ENCODE results near the gene FRY. TPM values are rescaled to one million over a fixed set of nuclear protein-coding genes. Genes with fewer than 3 reads are reported as not detected.

FRY gene
- total and polyA plus RNA-seq, 4 donors: 6.2 to 31.2 (median 12.7) TPM

DNA sequence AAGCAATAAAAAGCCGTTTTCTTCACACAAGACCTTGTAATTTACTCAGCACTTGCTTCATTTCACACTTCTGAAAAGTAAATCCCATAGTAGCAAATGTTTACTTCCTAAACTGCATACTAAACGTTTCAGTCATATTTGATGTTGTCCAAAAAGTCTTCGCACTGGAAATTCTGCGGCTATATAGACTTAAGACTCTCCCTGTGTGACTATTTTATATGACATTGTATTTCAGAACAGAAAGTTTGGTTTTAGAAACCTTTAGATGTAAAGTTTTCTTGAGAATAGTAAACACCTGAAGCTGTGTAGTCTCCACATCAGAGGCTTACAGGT lies 254.0 kb downstream of the FRY start:
- 68% methylated on average over 4 of the region's 4 CpGs for WGBS
- no peak for DNase-seq (ENCODE audit: low spot score)
- Histone ChIP-seq H3K9me3 (ENCODE audit: control insufficient read depth in 4 of 4, low read length in 3 of 4) (no peaks in the 10 kb centered on the region), H3K4me3 (ENCODE audit: low read depth in 1 of 3, low read length in 3 of 3) (no peak overlapping the region), H3K27me3 (ENCODE audit: control insufficient read depth in 4 of 4, insufficient read depth in 4 of 4, low read length in 3 of 4) (no peaks in the 10 kb centered on the region), H3K36me3 (ENCODE audit: control insufficient read depth in 4 of 4, insufficient read depth in 3 of 4, low read depth in 1 of 4, low read length in 3 of 4) (peaks cover 0 to 14% (median 6%) of the 10 kb centered on the region in 4 donors), H3K27ac (ENCODE audit: low read depth in 1 of 2, low read length in 2 of 2) (no peak overlapping the region), H3K4me1 (ENCODE audit: control insufficient read depth in 4 of 4, insufficient read depth in 4 of 4, low read length in 3 of 4) (peaks cover 0 to 3% (median 0%) of the 10 kb centered on the region in 4 donors), H3K9ac (ENCODE audit: low read depth in 1 of 2, low read length in 2 of 2) (no peak overlapping the region)
- no peak for TF ChIP-seq HNF4A (conservative IDR thresholded peaks at IDR 0.05)

DNA sequence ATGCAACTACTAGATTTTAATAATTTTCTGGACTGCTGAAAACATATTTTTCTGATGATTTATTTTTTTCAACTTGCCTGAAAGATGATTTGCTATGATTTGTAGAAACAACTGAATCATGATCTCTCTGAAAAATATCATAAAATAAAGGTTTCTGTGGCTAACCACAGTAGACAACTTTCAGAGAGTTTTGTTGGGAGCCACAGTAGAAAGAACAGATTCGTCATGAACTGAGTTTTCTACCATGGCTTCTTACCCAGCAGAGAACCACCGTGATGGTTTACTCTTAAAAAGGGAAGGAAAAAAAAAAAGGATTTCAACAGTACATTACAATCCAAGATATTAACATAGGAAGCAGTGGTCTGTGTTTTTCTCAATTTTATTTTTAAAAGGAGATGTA lies 265.6 kb downstream of the FRY start:
- Histone ChIP-seq H3K9ac (ENCODE audit: low read depth in 1 of 2, low read length in 2 of 2) (no peak overlapping the region), H3K4me3 (ENCODE audit: low read depth in 1 of 3, low read length in 3 of 3) (no peak overlapping the region), H3K36me3 (ENCODE audit: control insufficient read depth in 4 of 4, insufficient read depth in 3 of 4, low read depth in 1 of 4, low read length in 3 of 4) (peaks cover 3 to 19% (median 7%) of the 10 kb centered on the region in 4 donors), H3K27me3 (ENCODE audit: control insufficient read depth in 4 of 4, insufficient read depth in 4 of 4, low read length in 3 of 4) (no peaks in the 10 kb centered on the region), H3K27ac (ENCODE audit: low read depth in 1 of 2, low read length in 2 of 2) (no peak overlapping the region), H3K4me1 (ENCODE audit: control insufficient read depth in 4 of 4, insufficient read depth in 4 of 4, low read length in 3 of 4) (peaks cover 2 to 9% (median 6%) of the 10 kb centered on the region in 4 donors), H3K9me3 (ENCODE audit: control insufficient read depth in 4 of 4, low read length in 3 of 4) (no peaks in the 10 kb centered on the region)
- DNase-seq (ENCODE audit: low spot score): no peak
- WGBS: 78% methylated on average over 2 of the region's 2 CpGs
- TF ChIP-seq GABPA (IDR thresholded peaks at IDR 0.05 in 1 of 2, conservative IDR thresholded peaks at IDR 0.05 in 1 of 2): no peak
- TF ChIP-seq, protein P1, sequence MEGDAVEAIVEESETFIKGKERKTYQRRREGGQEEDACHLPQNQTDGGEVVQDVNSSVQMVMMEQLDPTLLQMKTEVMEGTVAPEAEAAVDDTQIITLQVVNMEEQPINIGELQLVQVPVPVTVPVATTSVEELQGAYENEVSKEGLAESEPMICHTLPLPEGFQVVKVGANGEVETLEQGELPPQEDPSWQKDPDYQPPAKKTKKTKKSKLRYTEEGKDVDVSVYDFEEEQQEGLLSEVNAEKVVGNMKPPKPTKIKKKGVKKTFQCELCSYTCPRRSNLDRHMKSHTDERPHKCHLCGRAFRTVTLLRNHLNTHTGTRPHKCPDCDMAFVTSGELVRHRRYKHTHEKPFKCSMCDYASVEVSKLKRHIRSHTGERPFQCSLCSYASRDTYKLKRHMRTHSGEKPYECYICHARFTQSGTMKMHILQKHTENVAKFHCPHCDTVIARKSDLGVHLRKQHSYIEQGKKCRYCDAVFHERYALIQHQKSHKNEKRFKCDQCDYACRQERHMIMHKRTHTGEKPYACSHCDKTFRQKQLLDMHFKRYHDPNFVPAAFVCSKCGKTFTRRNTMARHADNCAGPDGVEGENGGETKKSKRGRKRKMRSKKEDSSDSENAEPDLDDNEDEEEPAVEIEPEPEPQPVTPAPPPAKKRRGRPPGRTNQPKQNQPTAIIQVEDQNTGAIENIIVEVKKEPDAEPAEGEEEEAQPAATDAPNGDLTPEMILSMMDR (IDR thresholded peaks at IDR 0.05; ENCODE audit: low read depth, low read length, missing input control): no peak
- no peak for TF ChIP-seq RAD21 (IDR thresholded peaks at IDR 0.05)
- no peak for TF ChIP-seq FOXA2 (IDR thresholded peaks at IDR 0.05)
- TF ChIP-seq FOXA1 (IDR thresholded peaks at IDR 0.05): no peak
- no peak for TF ChIP-seq TAF1 (conservative IDR thresholded peaks at IDR 0.05)
- no peak for TF ChIP-seq YY1 (IDR thresholded peaks at IDR 0.05)
- no peak for TF ChIP-seq JUND (IDR thresholded peaks at IDR 0.05)
- no peak for TF ChIP-seq EGR1 (IDR thresholded peaks at IDR 0.05; ENCODE audit: low read depth in 2 of 2)
- TF ChIP-seq, protein P2, sequence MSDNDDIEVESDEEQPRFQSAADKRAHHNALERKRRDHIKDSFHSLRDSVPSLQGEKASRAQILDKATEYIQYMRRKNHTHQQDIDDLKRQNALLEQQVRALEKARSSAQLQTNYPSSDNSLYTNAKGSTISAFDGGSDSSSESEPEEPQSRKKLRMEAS (IDR thresholded peaks at IDR 0.05): no peak
- no peak for TF ChIP-seq NR2F2 (IDR thresholded peaks at IDR 0.05)
- TF ChIP-seq HNF4G (IDR thresholded peaks at IDR 0.05): no peak
- TF ChIP-seq, protein P3, sequence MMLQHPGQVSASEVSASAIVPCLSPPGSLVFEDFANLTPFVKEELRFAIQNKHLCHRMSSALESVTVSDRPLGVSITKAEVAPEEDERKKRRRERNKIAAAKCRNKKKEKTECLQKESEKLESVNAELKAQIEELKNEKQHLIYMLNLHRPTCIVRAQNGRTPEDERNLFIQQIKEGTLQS (IDR thresholded peaks at IDR 0.05): no peak
- TF ChIP-seq, protein P4, sequence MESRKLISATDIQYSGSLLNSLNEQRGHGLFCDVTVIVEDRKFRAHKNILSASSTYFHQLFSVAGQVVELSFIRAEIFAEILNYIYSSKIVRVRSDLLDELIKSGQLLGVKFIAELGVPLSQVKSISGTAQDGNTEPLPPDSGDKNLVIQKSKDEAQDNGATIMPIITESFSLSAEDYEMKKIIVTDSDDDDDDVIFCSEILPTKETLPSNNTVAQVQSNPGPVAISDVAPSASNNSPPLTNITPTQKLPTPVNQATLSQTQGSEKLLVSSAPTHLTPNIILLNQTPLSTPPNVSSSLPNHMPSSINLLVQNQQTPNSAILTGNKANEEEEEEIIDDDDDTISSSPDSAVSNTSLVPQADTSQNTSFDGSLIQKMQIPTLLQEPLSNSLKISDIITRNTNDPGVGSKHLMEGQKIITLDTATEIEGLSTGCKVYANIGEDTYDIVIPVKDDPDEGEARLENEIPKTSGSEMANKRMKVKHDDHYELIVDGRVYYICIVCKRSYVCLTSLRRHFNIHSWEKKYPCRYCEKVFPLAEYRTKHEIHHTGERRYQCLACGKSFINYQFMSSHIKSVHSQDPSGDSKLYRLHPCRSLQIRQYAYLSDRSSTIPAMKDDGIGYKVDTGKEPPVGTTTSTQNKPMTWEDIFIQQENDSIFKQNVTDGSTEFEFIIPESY (IDR thresholded peaks at IDR 0.05): no peak
- no peak for TF ChIP-seq SP1 (IDR thresholded peaks at IDR 0.05)

DNA sequence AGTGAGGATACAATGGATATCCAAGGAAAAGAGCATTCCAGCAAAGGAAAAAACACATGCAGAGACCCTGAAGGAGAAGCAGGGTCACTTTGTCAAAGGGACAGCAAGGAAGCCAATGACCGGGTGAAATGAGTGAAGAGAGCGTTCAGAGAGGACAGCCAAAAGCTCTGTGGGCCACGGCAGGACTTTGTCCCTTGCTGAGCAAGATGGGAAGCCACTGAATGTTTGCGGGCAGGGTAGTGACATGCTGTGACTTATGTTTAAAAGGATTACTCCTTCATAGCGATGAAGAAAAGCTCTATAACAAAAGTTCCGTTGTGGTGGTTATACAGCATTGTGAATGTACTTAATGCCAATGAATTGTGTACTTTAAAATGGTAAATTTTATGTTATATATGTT lies 267.1 kb downstream of the FRY start:
- Histone ChIP-seq H3K9ac (ENCODE audit: low read depth in 1 of 2, low read length in 2 of 2) (no peak overlapping the region), H3K27me3 (ENCODE audit: control insufficient read depth in 4 of 4, insufficient read depth in 4 of 4, low read length in 3 of 4) (no peaks in the 10 kb centered on the region), H3K27ac (ENCODE audit: low read depth in 1 of 2, low read length in 2 of 2) (peak overlapping the region in 1 of 2 donors; percentile 35), H3K36me3 (ENCODE audit: control insufficient read depth in 4 of 4, insufficient read depth in 3 of 4, low read depth in 1 of 4, low read length in 3 of 4) (peaks cover 3 to 19% (median 7%) of the 10 kb centered on the region in 4 donors), H3K4me1 (ENCODE audit: control insufficient read depth in 4 of 4, insufficient read depth in 4 of 4, low read length in 3 of 4) (peaks cover 2 to 9% (median 6%) of the 10 kb centered on the region in 4 donors), H3K4me3 (ENCODE audit: low read depth in 1 of 3, low read length in 3 of 3) (no peak overlapping the region), H3K9me3 (ENCODE audit: control insufficient read depth in 4 of 4, low read length in 3 of 4) (no peaks in the 10 kb centered on the region)
- DNase-seq (ENCODE audit: low spot score): no peak
- WGBS: 46% methylated on average over 6 of the region's 6 CpGs
- TF ChIP-seq, protein P3 (IDR thresholded peaks at IDR 0.05): no peak
- TF ChIP-seq TAF1 (conservative IDR thresholded peaks at IDR 0.05) (no peak), FOXA1 (IDR thresholded peaks at IDR 0.05) (no peak), SP1 (IDR thresholded peaks at IDR 0.05) (peak; percentile 86), EGR1 (IDR thresholded peaks at IDR 0.05; ENCODE audit: low read depth in 2 of 2) (no peak), RAD21 (IDR thresholded peaks at IDR 0.05) (peak in 1 of 2 donors; percentile 38), GABPA (IDR thresholded peaks at IDR 0.05 in 1 of 2, conservative IDR thresholded peaks at IDR 0.05 in 1 of 2) (no peak), HNF4G (IDR thresholded peaks at IDR 0.05) (peak; percentile 72), YY1 (IDR thresholded peaks at IDR 0.05) (peak; percentile 74), HNF4A (conservative IDR thresholded peaks at IDR 0.05) (peak; percentile 92 to 94), NR2F2 (IDR thresholded peaks at IDR 0.05) (no peak), FOXA2 (IDR thresholded peaks at IDR 0.05) (no peak)
- TF ChIP-seq, protein P5, sequence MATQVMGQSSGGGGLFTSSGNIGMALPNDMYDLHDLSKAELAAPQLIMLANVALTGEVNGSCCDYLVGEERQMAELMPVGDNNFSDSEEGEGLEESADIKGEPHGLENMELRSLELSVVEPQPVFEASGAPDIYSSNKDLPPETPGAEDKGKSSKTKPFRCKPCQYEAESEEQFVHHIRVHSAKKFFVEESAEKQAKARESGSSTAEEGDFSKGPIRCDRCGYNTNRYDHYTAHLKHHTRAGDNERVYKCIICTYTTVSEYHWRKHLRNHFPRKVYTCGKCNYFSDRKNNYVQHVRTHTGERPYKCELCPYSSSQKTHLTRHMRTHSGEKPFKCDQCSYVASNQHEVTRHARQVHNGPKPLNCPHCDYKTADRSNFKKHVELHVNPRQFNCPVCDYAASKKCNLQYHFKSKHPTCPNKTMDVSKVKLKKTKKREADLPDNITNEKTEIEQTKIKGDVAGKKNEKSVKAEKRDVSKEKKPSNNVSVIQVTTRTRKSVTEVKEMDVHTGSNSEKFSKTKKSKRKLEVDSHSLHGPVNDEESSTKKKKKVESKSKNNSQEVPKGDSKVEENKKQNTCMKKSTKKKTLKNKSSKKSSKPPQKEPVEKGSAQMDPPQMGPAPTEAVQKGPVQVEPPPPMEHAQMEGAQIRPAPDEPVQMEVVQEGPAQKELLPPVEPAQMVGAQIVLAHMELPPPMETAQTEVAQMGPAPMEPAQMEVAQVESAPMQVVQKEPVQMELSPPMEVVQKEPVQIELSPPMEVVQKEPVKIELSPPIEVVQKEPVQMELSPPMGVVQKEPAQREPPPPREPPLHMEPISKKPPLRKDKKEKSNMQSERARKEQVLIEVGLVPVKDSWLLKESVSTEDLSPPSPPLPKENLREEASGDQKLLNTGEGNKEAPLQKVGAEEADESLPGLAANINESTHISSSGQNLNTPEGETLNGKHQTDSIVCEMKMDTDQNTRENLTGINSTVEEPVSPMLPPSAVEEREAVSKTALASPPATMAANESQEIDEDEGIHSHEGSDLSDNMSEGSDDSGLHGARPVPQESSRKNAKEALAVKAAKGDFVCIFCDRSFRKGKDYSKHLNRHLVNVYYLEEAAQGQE (IDR thresholded peaks at IDR 0.05): peak; percentile 56
- TF ChIP-seq, protein P4 (IDR thresholded peaks at IDR 0.05): no peak
